ENCODE results near the gene MAN2A1. TPM values are rescaled to one million over a fixed set of nuclear protein-coding genes. Genes with fewer than 3 reads are reported as not detected.

The MAN2A1 gene
- polyA plus RNA-seq, 2 of the 4 experiments (the other 2 are of a cell fraction): 15.8 to 51.5 TPM

DNA sequence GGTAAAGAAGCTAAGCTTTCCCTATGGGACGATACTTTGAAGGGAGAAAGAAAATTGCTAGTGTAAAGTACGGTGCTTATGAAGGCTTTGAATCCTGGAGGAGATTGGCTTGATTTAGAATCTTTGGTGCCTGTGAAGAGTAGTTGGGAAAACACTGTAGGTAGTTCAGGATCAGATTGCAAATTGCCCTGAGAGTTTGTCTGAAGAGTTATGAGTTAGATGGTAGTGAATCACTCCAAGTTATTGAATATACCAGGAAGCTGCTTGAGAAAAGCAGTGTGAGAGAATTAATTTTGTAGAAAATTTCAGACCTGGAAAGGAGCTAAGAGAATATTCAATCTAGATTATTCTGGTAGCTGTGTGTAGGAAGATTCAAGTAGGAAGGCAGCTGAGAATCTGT, 11.5 kb downstream of the MAN2A1 start:
- CTCF ChIA-PET: interaction anchor here (1.4 to 2.0 kb wide), 2 partner anchors 10 to 13 kb away, joined by 4 to 14 read pairs; partner anchors contain the start of gene MAN2A1

GRCh38 chr5:109701792-109702191, 12.1 kb downstream of the MAN2A1 start:
- Histone ChIP-seq H3K4me2 (no peak overlapping the region), H3K27ac (no peak overlapping the region), H3K4me3 (no peak overlapping the region), H3K4me1 (no peaks in the 10 kb centered on the region), H3K9me3 (no peaks in the 10 kb centered on the region)
- no peak for ATAC-seq
- 90% methylated on average over 2 of the region's 2 CpGs for WGBS (ENCODE audit: missing lambda C conversion rate)
- DNase-seq (ENCODE audit: low read depth in 1 of 2, low spot score in 1 of 2): no peak
- POLR2A ChIA-PET: no interaction called here
- CTCF ChIA-PET: interaction anchor here (1.4 to 2.0 kb wide), 2 partner anchors 10 to 13 kb away, joined by 4 to 14 read pairs; partner anchors contain the start of gene MAN2A1
- no peak for TF ChIP-seq HOXB13 (CRISPR knock-in tag; IDR thresholded peaks at IDR 0.05; ENCODE audit: low read depth)
- TF ChIP-seq, protein P1, sequence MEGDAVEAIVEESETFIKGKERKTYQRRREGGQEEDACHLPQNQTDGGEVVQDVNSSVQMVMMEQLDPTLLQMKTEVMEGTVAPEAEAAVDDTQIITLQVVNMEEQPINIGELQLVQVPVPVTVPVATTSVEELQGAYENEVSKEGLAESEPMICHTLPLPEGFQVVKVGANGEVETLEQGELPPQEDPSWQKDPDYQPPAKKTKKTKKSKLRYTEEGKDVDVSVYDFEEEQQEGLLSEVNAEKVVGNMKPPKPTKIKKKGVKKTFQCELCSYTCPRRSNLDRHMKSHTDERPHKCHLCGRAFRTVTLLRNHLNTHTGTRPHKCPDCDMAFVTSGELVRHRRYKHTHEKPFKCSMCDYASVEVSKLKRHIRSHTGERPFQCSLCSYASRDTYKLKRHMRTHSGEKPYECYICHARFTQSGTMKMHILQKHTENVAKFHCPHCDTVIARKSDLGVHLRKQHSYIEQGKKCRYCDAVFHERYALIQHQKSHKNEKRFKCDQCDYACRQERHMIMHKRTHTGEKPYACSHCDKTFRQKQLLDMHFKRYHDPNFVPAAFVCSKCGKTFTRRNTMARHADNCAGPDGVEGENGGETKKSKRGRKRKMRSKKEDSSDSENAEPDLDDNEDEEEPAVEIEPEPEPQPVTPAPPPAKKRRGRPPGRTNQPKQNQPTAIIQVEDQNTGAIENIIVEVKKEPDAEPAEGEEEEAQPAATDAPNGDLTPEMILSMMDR (IDR thresholded peaks at IDR 0.05): no peak
- no peak for TF ChIP-seq MAZ (IDR thresholded peaks at IDR 0.05; ENCODE audit: borderline replicate concordance, low read depth, low read length)
- TF ChIP-seq MAX (IDR thresholded peaks at IDR 0.05): no peak
- no peak for TF ChIP-seq HOXA7 (CRISPR knock-in tag; IDR thresholded peaks at IDR 0.05)
- no peak for FAIRE-seq

More for the DNA sequence above, 11.5 kb downstream of the MAN2A1 start:
- Histone ChIP-seq H3K4me2 (no peak overlapping the region), H3K9me3 (no peaks in the 10 kb centered on the region), H3K27ac (no peak overlapping the region), H3K4me3 (no peak overlapping the region), H3K4me1 (no peaks in the 10 kb centered on the region)
- DNase-seq (ENCODE audit: low read depth in 1 of 2, low spot score in 1 of 2) (no peak), ATAC-seq (no peak), FAIRE-seq (no peak)
- 84% methylated on average over 2 of the region's 2 CpGs for WGBS (ENCODE audit: missing lambda C conversion rate)
- POLR2A ChIA-PET: no interaction called here
- TF ChIP-seq ZC3H11A (IDR thresholded peaks at IDR 0.05) (no peak), KDM1A (IDR thresholded peaks at IDR 0.05; ENCODE audit: low read depth) (no peak), FOXS1 (CRISPR knock-in tag; IDR thresholded peaks at IDR 0.05) (no peak), RAD21 (conservative IDR thresholded peaks at IDR 0.05 in 1 of 2, IDR thresholded peaks at IDR 0.05 in 1 of 2) (no peak), CBX8 (IDR thresholded peaks at IDR 0.05) (no peak), SREBF2 (IDR thresholded peaks at IDR 0.05) (no peak)

DNA sequence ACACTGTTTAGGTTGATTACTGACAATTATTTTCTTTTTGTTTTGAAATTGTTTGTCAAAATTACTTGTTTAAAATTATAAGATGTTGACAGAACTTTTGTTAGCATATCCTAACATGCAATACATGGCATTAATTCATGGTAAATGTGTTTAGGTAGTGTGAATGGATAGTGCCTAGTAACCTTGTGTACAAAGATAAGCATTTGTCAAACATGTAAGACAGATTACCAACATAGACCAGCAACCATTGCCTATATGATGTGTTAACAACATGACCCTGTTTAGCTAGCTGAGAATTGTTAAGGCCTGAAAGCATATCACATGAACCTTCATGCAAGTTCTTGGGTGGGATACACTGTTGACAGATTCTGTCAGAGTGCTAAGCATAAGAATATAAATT, 13.4 kb downstream of the MAN2A1 start:
- Histone ChIP-seq H3K4me2 (no peak overlapping the region), H3K9me3 (no peaks in the 10 kb centered on the region), H3K4me3 (no peak overlapping the region), H3K27ac (no peak overlapping the region), H3K4me1 (no peaks in the 10 kb centered on the region)
- no peak for ATAC-seq
- TF ChIP-seq FOSL2 (IDR thresholded peaks at IDR 0.05): no peak
- no peak for TF ChIP-seq FOSL2 (CRISPR knock-in tag; IDR thresholded peaks at IDR 0.05)
- TF ChIP-seq KDM5A (IDR thresholded peaks at IDR 0.05): no peak
- no peak for TF ChIP-seq HMGXB4 (CRISPR knock-in tag; IDR thresholded peaks at IDR 0.05; ENCODE audit: borderline replicate concordance)
- no peak for TF ChIP-seq KDM1A (IDR thresholded peaks at IDR 0.05; ENCODE audit: low read depth)
- TF ChIP-seq HDAC2 (IDR thresholded peaks at IDR 0.05): no peak
- TF ChIP-seq CHD4 (IDR thresholded peaks at IDR 0.05; ENCODE audit: borderline replicate concordance): no peak
- no peak for TF ChIP-seq NFE2L2 (conservative IDR thresholded peaks at IDR 0.05; ENCODE audit: low read length)
- TF ChIP-seq MAZ (IDR thresholded peaks at IDR 0.05; ENCODE audit: borderline replicate concordance, low read depth, low read length): no peak
- no peak for TF ChIP-seq MYC (IDR thresholded peaks at IDR 0.05; ENCODE audit: borderline replicate concordance, low read length)
- no peak for TF ChIP-seq TFCP2L1 (CRISPR knock-in tag; IDR thresholded peaks at IDR 0.05)
- TF ChIP-seq BHLHE40 (IDR thresholded peaks at IDR 0.05; ENCODE audit: low read depth, low read length): no peak
- no peak for TF ChIP-seq ZNF302 (CRISPR knock-in tag; IDR thresholded peaks at IDR 0.05)
- TF ChIP-seq TP53 (CRISPR knock-in tag; IDR thresholded peaks at IDR 0.05): no peak
- TF ChIP-seq ZFP36 (IDR thresholded peaks at IDR 0.05; ENCODE audit: borderline replicate concordance, partially characterized antibody): no peak
- no peak for TF ChIP-seq CBX2 (IDR thresholded peaks at IDR 0.05; ENCODE audit: borderline replicate concordance, low read depth)
- TF ChIP-seq SREBF2 (IDR thresholded peaks at IDR 0.05): no peak
- TF ChIP-seq CBX8 (IDR thresholded peaks at IDR 0.05): no peak
- DNase-seq (ENCODE audit: low read depth in 1 of 2, low spot score in 1 of 2): no peak
- ChIA-PET POLR2A (no interaction called here), CTCF (no interaction called here)
- FAIRE-seq: no peak
